Stimulated activated CD4-positive, alpha-beta T cell treated with anti-CD3 and anti-CD28 coated beads, TNF-alpha, amount 100 ng/mL, for 24 hours (primary cell): ENCODE results near the gene CLIC3.
A peak's percentile ranks its signal among the peaks of the same experiment; 100 is the strongest.
"Not testable (repeated sequence)": the region's sequence is repeated elsewhere in the genome, so short reads cannot be mapped to it uniquely, and the experiment has no call there.

ENCODE experiments used
- DNase-seq, 3 experiments: peaks; one replicate each; pipeline ENCODE4 v3.0.0-alpha.2; 2020; ENCODE audit warnings: low read depth in 3 of 3

Gene CLIC3

GRCh38 chr9:136996361-136997292 lies at the start of gene CLIC3:
TSS of gene CLIC3 (minus strand) at chr9:136996568. CDS start at chr9:136996543, 25 bp downstream.
- no peak for DNase-seq

GRCh38 chr9:137045294-137046087 lies 49.1 kb upstream of the CLIC3 start:
- DNase-seq = no peak

GRCh38 chr9:137044502-137045177 lies 48.3 kb upstream of the CLIC3 start:
- no peak for DNase-seq

- no peak for DNase-seq
Measured at GRCh38 chr9:137044037-137044436, 47.7 kb upstream of the CLIC3 start.

GRCh38 chr9:137042751-137043727 lies 46.7 kb upstream of the CLIC3 start:
- DNase-seq = no peak

- DNase-seq = no peak
Measured at GRCh38 chr9:137041124-137041523, 44.8 kb upstream of the CLIC3 start.

- no peak for DNase-seq
Measured at GRCh38 chr9:137040568-137040967, 44.2 kb upstream of the CLIC3 start.

- no peak for DNase-seq
Measured at GRCh38 chr9:137039611-137040366, 43.4 kb upstream of the CLIC3 start.

- DNase-seq = no peak
Measured at GRCh38 chr9:137038916-137039315, 42.5 kb upstream of the CLIC3 start.

- DNase-seq = no peak
Measured at GRCh38 chr9:137037483-137037882, 41.1 kb upstream of the CLIC3 start.

GRCh38 chr9:137037035-137037434 lies 40.7 kb upstream of the CLIC3 start:
- no peak for DNase-seq

GRCh38 chr9:137035937-137036336 lies 39.6 kb upstream of the CLIC3 start:
- no peak for DNase-seq

GRCh38 chr9:137035507-137035834 lies 39.1 kb upstream of the CLIC3 start:
- DNase-seq = no peak

- DNase-seq = peak; percentile 68 to 86 (median 76)
Measured at GRCh38 chr9:137034709-137035506, 38.5 kb upstream of the CLIC3 start.

- DNase-seq = no peak
Measured at GRCh38 chr9:137034039-137034708, 37.8 kb upstream of the CLIC3 start.

- DNase-seq = not testable (repeated sequence)
Measured at GRCh38 chr9:137033481-137033880, 37.1 kb upstream of the CLIC3 start.

- no peak for DNase-seq
Measured at GRCh38 chr9:137032858-137033257, 36.5 kb upstream of the CLIC3 start.

GRCh38 chr9:137031904-137032640 lies 35.7 kb upstream of the CLIC3 start, which contains the start of gene FUT7:
TSS of gene FUT7 (minus strand) at chr9:137032088. CDS start at chr9:137031991, 97 bp downstream.
- DNase-seq = no peak
